HEK293T (cell line): ENCODE measurements around the gene MON2.

Experiments used
- BHLHE40 ChIP-seq: fragments of 450-650 bp; IDR thresholded peaks from 2 replicates; pipeline ENCODE4 v1.6.1; 2016; ENCODE audit warnings: mild to moderate bottlenecking, moderate library complexity, borderline replicate concordance
- FOXA1 ChIP-seq: fragments of 450-650 bp; IDR thresholded peaks from 2 replicates; pipeline ENCODE4 v1.6.1; 2016; ENCODE audit warnings: mild to moderate bottlenecking
- FOXM1 ChIP-seq: fragments of 450-650 bp; IDR thresholded peaks from 2 replicates; pipeline ENCODE4 v1.6.1; 2017; ENCODE audit warnings: mild to moderate bottlenecking, borderline replicate concordance
- NFRKB ChIP-seq: fragments of 450-650 bp; IDR thresholded peaks from 2 replicates; pipeline ENCODE4 v1.6.1; 2016; ENCODE audit warnings: mild to moderate bottlenecking, moderate library complexity
- SP1 ChIP-seq: fragments of 450-650 bp; IDR thresholded peaks from 2 replicates; pipeline ENCODE4 v1.6.1; 2017
- TARDBP ChIP-seq: fragments of 450-650 bp; IDR thresholded peaks from 2 replicates; pipeline ENCODE4 v1.6.1; 2016
- TF ChIP-seq, protein P1 (sequence below): fragments of 450-650 bp; IDR thresholded peaks from 2 replicates; pipeline ENCODE4 v1.6.1; 2016

- TF ChIP-seq SP1 (no peak), BHLHE40 (no peak), FOXM1 (no peak), TARDBP (no peak), FOXA1 (no peak), NFRKB (no peak)
- TF ChIP-seq, protein P1, sequence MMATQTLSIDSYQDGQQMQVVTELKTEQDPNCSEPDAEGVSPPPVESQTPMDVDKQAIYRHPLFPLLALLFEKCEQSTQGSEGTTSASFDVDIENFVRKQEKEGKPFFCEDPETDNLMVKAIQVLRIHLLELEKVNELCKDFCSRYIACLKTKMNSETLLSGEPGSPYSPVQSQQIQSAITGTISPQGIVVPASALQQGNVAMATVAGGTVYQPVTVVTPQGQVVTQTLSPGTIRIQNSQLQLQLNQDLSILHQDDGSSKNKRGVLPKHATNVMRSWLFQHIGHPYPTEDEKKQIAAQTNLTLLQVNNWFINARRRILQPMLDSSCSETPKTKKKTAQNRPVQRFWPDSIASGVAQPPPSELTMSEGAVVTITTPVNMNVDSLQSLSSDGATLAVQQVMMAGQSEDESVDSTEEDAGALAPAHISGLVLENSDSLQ, result no peak
These were observed 169.0 kb downstream of the MON2 start for GRCh38 chr12:62635649-62636048.
